HG02840 (cell line): ENCODE data around the gene SPDYE16.
A peak's percentile ranks its signal among the peaks of the same experiment; 100 is the strongest.
"Not testable (repeated sequence)": the region's sequence is repeated elsewhere in the genome, so short reads cannot be mapped to it uniquely, and the experiment has no call there.

ENCODE experiments used
- ATAC-seq: cut with Tn5 transposase; IDR thresholded peaks from one replicate; pipeline ENCODE4 v1.9.1; 2021; ENCODE audit warnings: mild to moderate bottlenecking, moderate library complexity, moderate number of reproducible peaks; ENCODE audit not compliant: unreplicated experiment, low FRiP score

The SPDYE16 gene

DNA sequence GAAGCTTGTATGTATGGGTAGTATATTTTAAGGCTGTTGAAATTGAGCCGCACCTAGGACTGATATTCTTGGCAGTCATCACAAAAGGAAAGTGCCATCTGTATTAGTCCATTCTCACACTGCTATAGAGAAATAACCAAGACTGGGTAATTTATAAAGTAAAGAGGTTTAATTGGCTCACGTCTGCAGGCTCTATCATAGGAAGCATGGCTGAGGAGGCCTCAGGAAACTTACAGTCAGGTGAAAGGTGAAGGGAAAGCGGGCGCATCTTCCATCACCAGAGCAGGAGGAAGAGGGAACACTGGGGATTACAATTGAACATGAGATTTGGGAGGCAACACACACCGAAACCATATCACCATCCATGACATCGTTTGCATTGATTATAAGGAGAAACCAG lies 8.9 kb upstream of the SPDYE16 start:
- ATAC-seq, result not testable (repeated sequence)

DNA sequence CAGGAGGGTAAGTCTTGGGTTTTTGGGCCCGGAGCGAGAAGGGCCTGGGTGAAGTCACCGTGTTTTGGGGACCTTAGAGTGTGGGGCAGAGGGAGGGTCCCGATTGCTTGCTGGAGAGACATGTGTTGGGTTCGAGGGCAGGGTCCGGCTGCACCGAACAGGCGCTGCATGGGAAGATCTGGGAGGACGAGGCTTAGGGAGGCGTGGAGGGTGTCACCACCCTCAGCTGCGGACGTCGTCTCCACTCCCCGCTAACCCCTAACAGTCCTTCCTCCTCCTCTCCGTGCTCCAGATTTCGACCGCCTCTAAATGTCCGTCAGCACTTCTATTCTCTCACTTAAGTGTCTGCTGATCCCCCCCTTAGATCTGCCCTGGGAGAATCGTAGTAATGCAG lies 6.8 kb upstream of the SPDYE16 start:
- not testable (repeated sequence) for ATAC-seq

DNA sequence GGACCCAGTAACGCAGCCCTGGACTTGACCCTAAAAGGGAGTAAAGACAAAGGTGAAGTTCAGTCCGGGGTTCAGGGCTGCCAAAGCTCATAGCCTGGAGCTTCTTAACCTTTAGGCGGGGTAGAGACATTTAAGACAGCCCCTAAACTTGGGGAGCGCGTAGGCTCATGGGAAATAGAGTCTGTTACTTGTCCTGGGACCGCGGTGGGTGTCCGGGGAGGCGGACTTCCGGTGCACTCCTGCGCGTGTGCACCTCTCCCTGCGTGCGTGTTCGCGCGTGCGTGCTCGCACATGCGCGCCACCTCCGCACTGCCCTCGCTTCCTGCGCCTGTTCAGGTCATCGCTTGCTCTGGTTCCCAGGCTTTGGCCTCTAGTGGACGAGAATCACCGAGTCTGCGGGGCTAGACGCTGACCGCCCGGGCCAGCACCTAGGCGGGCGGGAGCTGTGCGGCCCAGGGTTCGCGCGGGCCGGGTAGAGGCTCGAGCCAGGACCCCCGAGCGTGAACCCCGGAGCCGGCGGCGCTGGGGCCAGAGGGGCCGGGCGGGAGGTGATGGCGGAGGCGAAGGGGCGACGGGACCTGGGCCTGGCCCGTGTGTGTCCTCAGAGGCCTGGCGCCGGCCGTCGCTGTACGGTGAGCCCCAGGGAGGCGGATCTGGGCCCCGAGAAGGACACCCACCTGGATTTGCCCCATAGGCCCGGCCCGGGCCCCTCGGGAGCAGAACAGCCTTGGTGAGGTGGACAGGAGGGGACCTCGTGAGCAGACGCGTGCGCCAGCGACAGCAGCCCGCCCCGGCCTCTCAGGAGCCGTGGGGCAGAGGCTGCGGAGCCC lies 6.1 kb upstream of the SPDYE16 start:
- ATAC-seq, result peak; percentile 99

DNA sequence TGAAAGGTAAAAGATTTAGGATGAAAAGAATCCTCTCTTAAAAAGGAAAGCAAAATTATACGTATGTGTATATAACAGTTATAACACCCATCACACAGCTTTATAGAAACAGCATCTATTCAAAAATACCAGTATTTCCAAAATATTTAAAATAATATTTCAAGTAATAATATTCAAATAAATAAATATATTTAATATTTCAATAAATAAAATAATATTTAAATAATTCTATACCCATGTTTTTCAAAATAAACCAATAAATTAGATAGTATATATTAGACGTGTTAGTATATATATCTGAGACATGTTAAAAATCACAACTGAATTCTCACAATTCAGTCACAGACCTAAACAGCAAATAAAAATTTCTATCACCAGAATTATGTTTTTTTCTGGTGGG lies 11.5 kb downstream of the SPDYE16 start:
- not testable (repeated sequence) for ATAC-seq

DNA sequence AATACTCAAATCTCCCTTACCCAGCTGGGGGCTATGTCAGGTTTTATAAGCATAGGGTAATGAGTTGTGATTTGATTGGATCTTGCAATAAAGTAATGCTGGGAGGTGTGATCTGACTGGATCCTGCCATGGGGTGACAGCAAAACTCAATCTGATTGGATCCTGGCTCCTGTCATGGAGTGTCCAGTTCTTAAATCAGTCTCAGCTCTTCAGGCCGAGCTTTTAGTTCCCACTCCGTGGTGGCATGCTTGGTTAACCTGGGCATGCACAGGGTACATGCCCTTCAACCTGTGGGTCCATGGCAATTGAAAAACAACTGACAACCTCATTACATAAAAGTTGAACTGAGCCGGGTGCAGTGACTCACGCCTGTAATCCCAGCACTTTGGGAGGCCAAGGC lies 16.9 kb downstream of the SPDYE16 start:
- ATAC-seq, result not testable (repeated sequence)

DNA sequence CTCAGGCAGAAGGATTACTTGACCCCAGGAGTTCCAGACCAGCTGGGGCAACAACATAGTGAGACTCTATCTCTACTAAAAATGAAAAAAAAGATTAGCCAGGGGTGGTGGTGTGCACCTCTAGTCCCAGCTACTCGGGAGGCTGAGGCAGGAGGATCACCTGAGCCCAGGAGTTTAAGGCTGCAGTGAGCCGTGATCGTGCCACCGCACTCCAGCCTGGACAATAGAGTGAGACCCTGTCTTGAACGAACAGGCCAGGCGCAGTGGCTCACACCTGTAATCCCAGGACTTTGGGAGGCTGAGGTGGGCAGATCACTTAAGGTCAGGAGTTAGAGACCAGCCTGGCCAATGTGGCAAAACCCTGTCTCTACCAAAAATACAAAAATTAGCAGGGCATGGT lies 26.2 kb downstream of the SPDYE16 start:
- not testable (repeated sequence) for ATAC-seq

DNA sequence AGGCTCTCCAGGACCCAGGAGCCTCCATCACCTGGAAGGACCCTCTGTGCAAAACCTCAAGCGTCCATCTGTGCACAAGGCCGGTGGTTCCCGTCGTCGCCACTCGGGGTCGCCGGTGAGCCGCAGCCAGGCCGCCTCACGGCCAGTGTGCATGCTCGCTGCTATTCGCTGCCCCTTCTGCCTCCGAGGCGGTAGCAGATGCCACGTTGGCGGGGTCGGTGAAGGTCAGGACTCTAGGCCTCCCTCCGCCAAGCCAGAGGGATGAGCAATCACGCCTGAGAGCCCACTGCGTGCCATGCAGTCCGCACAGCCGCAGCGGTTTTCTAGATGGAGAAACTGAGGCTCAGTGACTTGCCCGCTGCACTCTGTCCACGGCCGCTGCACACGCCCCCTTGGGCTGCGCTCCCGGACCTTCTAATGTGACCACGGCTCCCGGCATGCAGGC lies 27.1 kb downstream of the SPDYE16 start:
- ATAC-seq, result no peak

DNA sequence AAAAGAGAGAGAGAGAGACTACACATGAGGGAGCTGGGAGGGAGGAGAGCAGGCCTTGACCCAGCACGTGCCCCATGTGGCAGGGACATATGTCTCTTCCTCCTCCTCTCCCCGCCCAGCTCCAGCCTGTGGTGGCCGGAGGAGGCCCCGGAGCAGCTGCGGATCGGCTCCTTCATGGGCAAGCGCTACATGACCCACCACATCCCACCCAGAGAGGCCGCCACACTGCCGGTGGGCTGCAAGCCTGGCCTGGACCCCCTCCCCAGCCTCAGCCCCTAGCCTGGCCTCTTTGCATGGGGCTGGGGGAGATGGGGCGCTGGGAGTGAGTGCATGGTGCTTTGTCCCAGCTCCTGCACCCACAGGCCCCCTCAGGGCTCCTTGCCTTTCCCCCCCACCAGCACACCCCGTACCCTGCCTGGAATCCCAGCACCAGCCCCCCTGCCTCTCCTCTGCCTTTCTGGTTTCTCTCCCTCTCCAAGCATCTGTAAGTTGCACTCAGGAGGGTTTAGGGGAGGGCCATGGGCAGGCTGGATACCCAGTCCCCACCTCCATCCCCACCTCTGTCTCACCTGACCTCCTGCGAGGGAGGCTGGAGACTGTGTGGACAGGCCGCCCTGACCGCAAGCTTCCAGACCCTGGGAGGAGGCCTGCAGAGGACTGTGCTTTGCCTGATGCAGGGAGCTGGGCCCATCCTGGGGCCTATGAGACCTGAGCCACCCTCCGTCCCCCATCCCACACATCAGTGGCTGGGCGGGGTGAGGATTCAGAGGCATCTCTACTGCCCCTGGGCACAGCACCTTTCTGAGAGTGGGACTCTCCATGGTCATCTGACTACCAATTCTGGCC lies 27.9 kb downstream of the SPDYE16 start:
- no peak for ATAC-seq

DNA sequence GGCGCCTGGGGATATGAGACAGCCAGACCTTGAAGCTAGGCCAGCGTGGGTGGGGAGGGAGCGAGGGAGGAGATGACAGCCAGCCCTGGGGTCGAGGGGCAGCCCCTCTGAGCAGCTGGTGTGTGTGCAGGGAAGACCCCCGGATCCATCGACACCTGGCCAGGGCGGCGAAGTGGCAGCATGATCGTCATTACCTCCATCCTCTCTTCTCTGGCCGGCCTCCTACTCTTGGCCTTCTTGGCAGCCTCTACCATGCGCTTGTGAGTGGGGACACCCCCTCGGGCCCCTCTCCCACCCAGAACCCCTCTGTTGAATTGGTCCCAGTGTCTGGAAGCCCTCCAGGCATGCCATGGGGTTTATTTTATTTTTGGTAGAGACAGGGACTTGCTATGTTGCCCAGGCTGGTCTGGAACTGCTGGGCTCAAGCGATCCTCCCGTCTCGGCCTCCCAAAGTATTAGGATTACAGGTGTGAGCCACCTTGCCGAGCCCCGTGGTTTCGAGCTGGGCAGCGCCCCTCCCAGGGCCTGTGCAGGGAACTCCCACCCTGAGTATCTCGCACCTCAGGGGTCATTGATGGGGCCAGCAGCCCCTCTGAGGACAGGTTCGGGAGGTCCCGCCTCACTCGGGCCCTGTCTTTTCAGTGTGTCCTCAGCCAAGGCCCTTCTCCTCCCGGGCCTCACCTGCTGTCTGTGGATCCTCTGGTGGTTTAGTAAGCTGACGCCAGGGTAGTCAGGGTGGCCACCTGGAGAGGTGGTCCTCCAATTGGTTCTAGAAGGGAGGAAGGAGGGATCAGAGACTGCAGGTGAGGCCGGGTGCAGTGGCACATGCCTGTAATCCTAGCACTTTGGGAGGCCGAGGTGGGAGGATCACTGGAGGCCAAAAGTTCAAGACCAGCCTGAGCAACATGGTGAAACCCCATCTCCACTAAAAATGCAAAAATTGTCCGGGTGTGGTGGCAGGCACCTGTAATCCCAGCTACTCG lies 29.0 kb downstream of the SPDYE16 start:
- no peak for ATAC-seq

DNA sequence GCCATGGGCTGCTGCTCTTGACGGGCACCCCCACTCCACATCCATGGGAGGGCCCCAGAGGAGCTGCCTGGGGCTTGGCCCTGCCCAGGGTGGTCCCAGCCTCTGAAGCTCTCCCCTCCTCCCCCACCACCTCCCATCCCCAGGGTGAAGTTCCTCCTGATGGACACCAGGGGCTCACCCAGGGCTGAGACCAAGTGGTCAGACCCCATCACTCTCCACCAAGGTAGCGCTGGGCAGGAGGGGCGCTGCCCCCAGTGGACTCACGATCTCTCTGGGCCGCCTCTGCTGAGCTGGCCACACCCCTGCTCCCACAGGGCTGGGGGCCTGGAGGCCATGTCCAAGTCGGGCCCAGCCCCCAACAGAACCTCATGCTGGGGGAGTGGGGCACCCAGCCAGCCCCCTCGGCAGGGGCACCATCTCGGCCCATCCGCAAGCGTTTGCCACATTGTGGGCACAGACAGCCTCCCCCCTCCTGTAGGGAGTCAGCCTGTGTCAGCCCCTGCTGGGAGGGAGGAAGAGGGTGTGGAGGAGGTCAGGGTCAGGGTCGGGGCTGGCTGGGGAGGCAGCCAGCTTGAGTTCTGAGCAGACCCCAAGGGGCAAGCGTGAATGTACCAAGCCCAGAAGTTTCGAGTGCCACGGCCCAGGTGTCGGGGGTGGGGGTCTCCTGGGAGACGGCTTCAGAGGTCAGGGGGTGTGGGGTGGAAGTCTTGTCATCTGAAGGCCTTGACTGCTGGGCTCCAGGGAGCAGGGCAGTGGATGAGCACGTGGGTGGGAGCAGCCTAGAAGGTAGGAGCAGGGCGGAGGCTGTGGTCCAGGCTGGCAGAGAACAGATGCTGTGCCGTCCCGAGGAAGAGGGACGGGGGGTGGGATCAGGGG lies 29.9 kb downstream of the SPDYE16 start:
- ATAC-seq, result no peak

DNA sequence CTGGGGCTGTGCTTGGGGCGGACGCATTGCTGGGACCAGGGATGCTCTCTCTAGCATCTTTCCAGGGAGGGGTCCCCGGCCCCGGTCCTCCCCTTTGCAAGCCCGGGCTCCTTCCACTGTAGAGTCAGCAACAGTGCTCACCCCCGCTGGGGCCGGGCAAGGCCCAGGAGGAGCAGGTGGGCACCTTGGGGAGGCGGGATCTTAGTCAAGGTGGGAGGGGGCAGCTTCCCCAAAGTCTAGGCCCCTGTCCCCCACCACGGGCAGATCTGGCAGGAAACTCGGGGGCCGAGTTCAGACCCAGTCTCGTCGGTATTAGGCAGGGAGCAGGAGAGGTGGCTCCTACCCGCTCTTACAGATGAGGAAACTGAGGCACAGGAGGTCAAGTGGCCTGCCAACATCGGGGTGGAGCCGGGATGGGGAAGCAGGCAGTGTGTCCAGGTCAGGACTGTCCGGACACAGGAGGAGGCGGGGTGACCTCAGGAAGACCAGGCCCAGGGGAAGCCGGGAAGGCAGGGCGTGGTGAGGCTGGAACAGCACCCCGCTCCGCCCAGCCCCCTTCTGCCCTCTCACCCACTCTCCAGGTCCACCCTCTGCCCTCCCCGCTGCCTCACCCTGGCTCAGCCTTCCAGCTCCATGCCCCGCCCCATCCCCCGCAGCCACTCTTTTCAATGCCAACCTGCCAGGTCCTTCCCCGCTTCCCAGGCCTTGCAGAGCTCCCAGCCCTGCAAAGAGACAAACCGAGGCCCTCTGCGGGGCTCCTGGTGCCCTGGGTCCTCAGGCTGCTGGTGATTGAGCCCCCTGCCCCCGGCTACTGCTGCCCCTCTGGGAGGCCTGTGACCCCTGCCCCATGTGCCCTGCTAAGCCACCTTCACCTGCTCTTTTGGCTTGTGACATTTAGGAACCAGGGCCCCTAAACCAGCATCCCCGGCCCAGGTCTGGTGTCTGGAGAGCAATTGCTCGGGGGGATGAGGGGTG lies 30.9 kb downstream of the SPDYE16 start:
- not testable (repeated sequence) for ATAC-seq

DNA sequence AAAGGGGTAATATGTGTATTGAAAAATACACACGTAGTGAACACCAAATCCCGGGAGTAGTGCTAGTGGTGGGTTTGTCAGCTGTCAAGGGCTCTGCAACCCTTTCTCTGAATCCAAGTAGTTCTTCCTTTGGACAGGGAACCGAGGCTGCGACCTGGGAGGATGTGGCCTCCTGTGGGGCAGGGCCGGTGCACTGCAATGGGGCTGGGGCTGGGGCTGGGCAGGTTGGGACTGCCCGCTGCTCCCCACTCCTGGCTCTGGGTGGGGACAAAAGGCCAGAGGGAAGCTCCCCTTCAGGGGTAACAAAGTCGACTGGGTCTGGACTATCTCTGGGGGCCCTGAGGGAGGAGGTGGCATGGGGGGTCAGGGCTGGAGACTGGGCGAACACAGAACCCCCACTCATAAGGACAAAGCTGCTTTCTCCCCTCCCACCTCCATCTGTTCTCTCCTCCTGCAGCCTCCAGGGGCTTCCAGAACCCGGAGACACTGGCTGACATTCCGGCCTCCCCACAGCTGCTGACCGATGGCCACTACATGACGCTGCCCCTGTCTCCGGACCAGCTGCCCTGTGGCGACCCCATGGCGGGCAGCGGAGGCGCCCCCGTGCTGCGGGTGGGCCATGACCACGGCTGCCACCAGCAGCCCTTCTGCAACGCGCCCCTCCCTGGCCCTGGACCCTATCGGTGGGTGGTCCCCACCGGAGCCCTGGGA lies 31.7 kb downstream of the SPDYE16 start:
- ATAC-seq, result not testable (repeated sequence)

DNA sequence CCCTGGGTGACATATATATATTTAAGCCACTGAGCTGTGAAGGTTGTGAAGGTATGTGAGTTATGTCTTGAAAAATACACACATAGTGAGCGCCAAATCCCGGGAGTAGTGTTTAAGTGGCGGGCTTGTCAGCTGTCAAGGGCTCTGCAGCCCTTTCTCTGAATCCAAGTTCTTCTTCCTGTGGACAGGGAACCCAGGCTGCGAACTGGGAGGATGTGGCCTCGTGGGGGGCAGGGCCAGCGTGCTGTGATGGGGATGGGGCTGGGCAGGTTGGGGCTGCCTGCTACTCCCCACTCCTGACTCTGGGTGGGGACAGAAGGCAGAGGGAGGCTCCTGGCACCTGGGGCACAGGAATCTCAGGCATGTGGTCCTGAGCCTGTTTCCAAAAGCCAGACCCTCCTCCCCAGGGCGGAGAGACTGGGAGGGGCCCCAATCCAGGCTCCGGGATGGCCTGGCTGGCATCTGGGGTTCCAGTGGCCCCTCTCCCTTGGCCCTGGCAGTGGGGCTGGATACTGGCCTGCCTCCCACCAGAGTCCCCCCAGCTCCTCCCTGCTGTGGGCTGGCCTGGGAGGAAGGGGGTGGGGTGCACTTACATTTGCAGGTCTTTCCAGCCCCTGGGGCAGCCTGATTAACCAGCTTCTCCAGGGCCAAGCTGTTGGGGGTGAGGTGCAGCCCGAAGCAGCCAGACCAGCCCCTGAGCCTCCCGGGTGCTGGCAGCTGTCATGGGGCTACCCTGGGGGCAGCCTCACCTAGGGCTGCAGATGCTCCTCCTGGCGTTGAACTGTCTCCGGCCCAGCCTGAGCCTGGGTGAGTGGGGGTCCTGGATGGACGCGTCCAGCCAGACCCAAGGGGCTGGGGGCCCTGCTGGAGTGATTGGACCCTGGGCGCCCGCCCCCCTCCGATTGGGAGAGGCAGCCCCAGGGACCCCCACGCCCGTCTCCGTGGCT lies 32.9 kb downstream of the SPDYE16 start, which contains the start of gene UPK3B:
Gene UPK3B, plus strand, starts transcription at position 622 of the 947 bp plus-strand sequence. Its CDS starts 101 bp downstream, at position 723.
- ATAC-seq, result no peak

DNA sequence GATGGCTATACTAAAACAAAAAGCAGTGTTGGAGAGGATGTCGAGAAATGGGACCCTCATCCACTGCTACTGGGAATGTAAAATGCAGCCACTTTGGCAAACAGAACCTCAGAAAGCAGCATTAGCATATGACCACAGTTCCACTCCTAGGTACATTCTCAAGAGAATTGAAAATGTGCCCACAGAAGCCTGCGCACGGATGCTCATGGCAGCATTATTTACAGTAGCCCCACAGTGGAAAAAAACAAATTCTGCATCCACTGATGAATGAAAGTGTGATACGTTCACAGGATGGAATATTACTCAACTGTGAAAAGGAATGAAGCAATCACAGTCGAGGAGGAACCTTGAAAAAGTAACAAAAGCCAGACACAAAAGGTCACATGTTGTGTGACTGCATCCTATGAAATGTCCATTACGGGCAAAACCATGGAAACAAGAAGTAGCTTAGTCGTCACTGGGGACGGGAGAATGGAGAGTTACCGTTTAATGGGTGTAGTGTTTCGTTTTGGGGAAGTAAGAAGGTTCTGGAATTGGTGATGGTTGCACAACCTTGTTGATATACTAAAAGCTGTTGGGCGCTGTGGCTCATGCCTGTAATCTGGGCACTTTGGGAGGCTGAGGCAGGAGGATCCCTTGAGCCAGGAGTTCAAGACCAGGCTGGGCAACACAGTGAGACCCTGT lies 35.2 kb downstream of the SPDYE16 start:
- ATAC-seq, result no peak

DNA sequence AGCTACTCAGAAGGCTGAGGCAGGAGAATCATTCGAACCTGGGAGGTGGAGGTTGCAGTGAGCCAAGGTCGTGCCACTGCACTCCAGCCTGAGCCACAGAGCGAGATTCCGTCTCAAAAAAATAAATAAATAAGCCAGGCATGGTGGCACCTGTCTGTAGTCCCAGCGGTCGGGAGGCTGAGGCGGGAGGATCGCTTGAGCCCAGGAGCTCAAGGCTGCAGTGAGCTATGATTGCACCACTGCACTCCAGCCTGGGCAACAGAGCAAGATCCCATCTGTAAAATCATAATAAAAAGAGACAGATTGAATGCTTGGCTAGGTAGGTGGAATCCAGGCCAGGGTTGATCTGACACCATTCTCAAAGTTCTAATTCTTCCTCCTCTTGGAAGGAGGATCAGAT lies 36.5 kb downstream of the SPDYE16 start:
- not testable (repeated sequence) for ATAC-seq

DNA sequence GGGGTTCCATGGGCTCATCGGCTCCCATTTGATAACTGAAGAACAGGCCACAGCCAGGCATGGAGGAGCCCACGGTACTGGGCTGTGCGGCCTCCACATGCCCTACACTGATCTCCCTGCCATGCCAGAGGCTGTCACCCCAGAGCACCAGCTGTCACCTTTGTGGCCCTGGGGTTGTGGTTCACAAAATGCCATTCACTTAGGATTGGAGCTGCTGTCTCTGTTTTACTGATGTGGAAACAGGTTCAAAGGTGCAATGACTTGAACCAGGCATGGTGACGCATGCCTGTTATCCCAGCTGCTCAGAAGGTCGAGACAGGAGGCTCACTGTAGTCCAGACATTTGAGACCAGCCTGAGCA lies 37.0 kb downstream of the SPDYE16 start:
- ATAC-seq, result no peak
